B cell (primary cell): ENCODE measurements around the gene DLX1. TPM values are rescaled to one million over a fixed set of nuclear protein-coding genes. Genes with fewer than 3 reads are reported as not detected.
"Not testable (repeated sequence)": the region's sequence is repeated elsewhere in the genome, so short reads cannot be mapped to it uniquely, and the experiment has no call there.

Experiments
- ATAC-seq: fragments of 200-7000 bp; cut with Tn5 transposase; one replicate; pipeline ENCODE4 v1.10.0; 2021; ENCODE audit warnings: low read depth, mild to moderate bottlenecking, moderate number of reproducible peaks, moderate library complexity
- CTCF ChIA-PET: fragments of 350-600 bp; sonication (Branson Sonifier 250); formaldehyde crosslinking; loops from one replicate; lab custom pipeline; 2021; ENCODE audit warnings: antibody characterized with exemption, inconsistent platforms; lab: Charles Lee
- POLR2A ChIA-PET: fragments of 350-600 bp; sonication (Branson Sonifier 250); formaldehyde crosslinking; loops from one replicate; lab custom pipeline; 2021; ENCODE audit warnings: antibody characterized with exemption; lab: Charles Lee
- DNase-seq: peaks from one replicate; pipeline ENCODE4 v3.0.0; 2013
- H2AFZ ChIP-seq: 2 replicates; pipeline ENCODE4 v1.6.1; 2012; ENCODE audit warnings: mild to moderate bottlenecking, low read depth, low read length; ENCODE audit not compliant: insufficient read depth, poor library complexity, severe bottlenecking
- H3K27ac ChIP-seq, 2 donors: 1 replicate in 1 of 2; 2 replicates in 1 of 2; pipeline ENCODE4 v1.5.1; 2012 to 2013; ENCODE audit warnings: low read length in 2 of 2, mild to moderate bottlenecking in 2 of 2, moderate library complexity in 1 of 2
- H3K27me3 ChIP-seq, 4 experiments: fragments of 200-600 bp in 1 of 4; sonication (generic) in 1 of 4; replicated peaks in 1 of 4; 1 replicate in 2 of 4; 2 replicates in 2 of 4; pipeline versions ENCODE4 v1.6.1 to v1.7.0; 2013 to 2016; ENCODE audit warnings: low read length in 3 of 4, mild to moderate bottlenecking in 2 of 4, mixed read lengths in 1 of 4, moderate library complexity in 1 of 4; ENCODE audit not compliant: insufficient read depth in 4 of 4, control insufficient read depth in 3 of 4; ENCODE audit errors: control extremely low read depth in 1 of 4
- H3K36me3 ChIP-seq, 2 experiments: replicated peaks in 1 of 2; 1 replicate in 1 of 2; 2 replicates in 1 of 2; pipeline versions ENCODE4 v1.6.1 to v1.7.1; 2013; ENCODE audit warnings: low read length in 1 of 2; ENCODE audit not compliant: insufficient read depth in 2 of 2, control insufficient read depth in 1 of 2; ENCODE audit errors: control extremely low read depth in 1 of 2, extremely low read depth in 1 of 2
- H3K4me1 ChIP-seq, 2 donors: fragments of 200-600 bp in 1 of 2; sonication (generic) in 1 of 2; 1 replicate in 1 of 2; 2 replicates in 1 of 2; pipeline versions ENCODE4 v1.5.1 to v1.6.1; 2013 to 2017; ENCODE audit warnings: low read length in 2 of 2; ENCODE audit not compliant: control insufficient read depth in 2 of 2, insufficient read depth in 2 of 2
- H3K4me2 ChIP-seq: replicated peaks from 2 replicates; pipeline ENCODE3; 2012; ENCODE audit warnings: mild to moderate bottlenecking, low read depth, low read length; ENCODE audit not compliant: poor library complexity, severe bottlenecking
- H3K4me3 ChIP-seq, 5 experiments: fragments of 200-600 bp in 1 of 5; sonication (generic) in 1 of 5; 1 replicate in 3 of 5; 2 replicates in 2 of 5; pipeline versions ENCODE4 v1.5.1 to v1.7.0; 2011 to 2016; ENCODE audit warnings: low read length in 4 of 5, mild to moderate bottlenecking in 4 of 5, low read depth in 2 of 5, control low read depth in 1 of 5, moderate library complexity in 1 of 5; ENCODE audit not compliant: insufficient read depth in 1 of 5; ENCODE audit errors: control extremely low read depth in 1 of 5, extremely low read depth in 1 of 5
- H3K79me2 ChIP-seq: fragments of 200-600 bp; sonication (generic); one replicate; pipeline ENCODE4 v1.6.0; 2016; ENCODE audit warnings: low read length; ENCODE audit not compliant: control insufficient read depth, insufficient read depth
- H3K9ac ChIP-seq: fragments of 200-600 bp; sonication (generic); 2 replicates; pipeline ENCODE4 v1.6.1; 2017; ENCODE audit warnings: mild to moderate bottlenecking, low read length, moderate library complexity
- H3K9me3 ChIP-seq, 3 donors: one replicate each; pipeline versions ENCODE4 v1.6.1 to v1.7.1; 2013; ENCODE audit warnings: low read length in 2 of 3; ENCODE audit not compliant: control insufficient read depth in 2 of 3, insufficient read depth in 1 of 3; ENCODE audit errors: control extremely low read depth in 1 of 3
- H4K20me1 ChIP-seq: 2 replicates; pipeline ENCODE4 v1.6.0; 2012; ENCODE audit warnings: mild to moderate bottlenecking, low read length; ENCODE audit not compliant: insufficient read depth, control insufficient read depth, poor library complexity, severe bottlenecking
- H3K27ac Mint-ChIP-seq: one replicate; pipeline ENCODE4 v1.8.0; 2021; ENCODE audit warnings: mixed read lengths
- H3K27me3 Mint-ChIP-seq: one replicate; pipeline ENCODE4 v1.8.0; 2021; ENCODE audit warnings: mixed read lengths
- H3K4me1 Mint-ChIP-seq: one replicate; pipeline ENCODE4 v1.8.0; 2021; ENCODE audit warnings: mixed read lengths
- H3K4me3 Mint-ChIP-seq: one replicate; pipeline ENCODE4 v1.8.0; 2021; ENCODE audit warnings: mixed read lengths
- H3K9me3 Mint-ChIP-seq: one replicate; pipeline ENCODE4 v1.8.0; 2022; ENCODE audit warnings: mixed read lengths; ENCODE audit not compliant: insufficient read depth
- EZH2 ChIP-seq: IDR thresholded peaks from 2 replicates; pipeline ENCODE4 v1.6.1; 2012; ENCODE audit warnings: borderline replicate concordance, low read depth, mild to moderate bottlenecking, moderate library complexity, low read length; ENCODE audit not compliant: insufficient read depth, poor library complexity, severe bottlenecking
- WGBS: methylation state at CpG from one replicate; pipeline ENCODE4 v1.1.5; 2013; ENCODE audit warnings: missing lambda C conversion rate; ENCODE audit not compliant: insufficient coverage; 5-methylcytosine and 5-hydroxymethylcytosine counted together
- intact Hi-C: fragments of 100-400 bp; cut with micrococcal nuclease; formaldehyde crosslinking; loops from one replicate; pipeline ENCODE4 v1.10.0; 2022
- polyA plus RNA-seq: library from polyadenylated mRNA; depleted of rRNA; stranded (reverse); fragments of >200 nt; gene quantifications from 2 replicates; pipeline ENCODE4 v1.2.3, GENCODE V29; 2012
- total RNA-seq, 2 donors: library from RNA; stranded (reverse); fragments of 120-200 nt in 1 of 2; gene quantifications; 1 replicate in 1 of 2; 2 replicates in 1 of 2; pipeline versions ENCODE4 v1.2.3 to v1.2.4, GENCODE V29; 2013 to 2022
- TF ChIP-seq, protein P1 (sequence below): fragments of 200-600 bp; IDR thresholded peaks from one replicate; pipeline ENCODE4 v1.8.0; 2022; ENCODE audit warnings: antibody characterized with exemption, mild to moderate bottlenecking

Gene DLX1
- total and polyA plus RNA-seq, 2 donors (not counting 1 experiment from before 2014, with no cell fraction given) = not detected

DNA sequence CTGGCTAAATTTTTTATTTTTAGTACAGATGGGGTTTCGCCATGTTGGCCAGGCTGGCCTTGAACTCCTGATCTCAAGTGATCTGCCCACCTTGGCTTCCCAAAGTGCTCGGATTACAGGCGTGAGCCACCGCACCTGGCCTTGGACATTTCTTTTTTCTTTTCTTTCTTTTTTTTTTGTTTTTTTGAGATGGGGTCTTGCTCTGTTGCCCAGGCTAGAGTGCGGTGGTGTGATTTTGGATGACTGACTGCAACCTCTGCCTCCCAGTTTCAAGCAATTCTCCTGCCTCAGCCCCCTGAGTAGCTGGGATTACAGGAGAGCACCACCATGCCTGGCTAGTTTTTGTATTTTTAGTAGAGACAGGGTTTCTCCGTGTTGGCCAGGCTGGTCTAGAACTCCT is 28.9 kb downstream of the DLX1 start:
- DNase-seq, H3K27ac ChIP-seq, H3K4me1 ChIP-seq, POLR2A ChIA-PET, H3K27ac Mint-ChIP-seq, H3K9me3 Mint-ChIP-seq, H3K4me3 Mint-ChIP-seq, H3K4me2 ChIP-seq, H2AFZ ChIP-seq, ATAC-seq, H3K9ac ChIP-seq, H4K20me1 ChIP-seq, H3K36me3 ChIP-seq, H3K4me3 ChIP-seq, H3K79me2 ChIP-seq, H3K4me1 Mint-ChIP-seq: not testable (repeated sequence)
- Histone ChIP-seq H3K9me3 (peaks cover 0 to 11% (median 0%) of the 10 kb centered on the region in 3 donors), H3K27me3 (peaks cover 0 to 26% (median 18%) of the 10 kb centered on the region in 4 experiments)
- CTCF ChIA-PET = interaction anchor here (0.6 to 3.1 kb wide), 16 partner anchors 9 to 540 kb away, joined by 3 to 26 read pairs (median 4); partner anchors contain the start of gene DLX2
- 98% methylated on average over 5 of the region's 6 CpGs for WGBS
- H3K27me3 Mint-ChIP-seq = peaks cover 44% of the 10 kb centered on the region
- intact Hi-C loops = loop anchor here (5.0 kb wide), 1 partner anchor 37 kb away; no protein-coding TSS in a partner anchor

DNA sequence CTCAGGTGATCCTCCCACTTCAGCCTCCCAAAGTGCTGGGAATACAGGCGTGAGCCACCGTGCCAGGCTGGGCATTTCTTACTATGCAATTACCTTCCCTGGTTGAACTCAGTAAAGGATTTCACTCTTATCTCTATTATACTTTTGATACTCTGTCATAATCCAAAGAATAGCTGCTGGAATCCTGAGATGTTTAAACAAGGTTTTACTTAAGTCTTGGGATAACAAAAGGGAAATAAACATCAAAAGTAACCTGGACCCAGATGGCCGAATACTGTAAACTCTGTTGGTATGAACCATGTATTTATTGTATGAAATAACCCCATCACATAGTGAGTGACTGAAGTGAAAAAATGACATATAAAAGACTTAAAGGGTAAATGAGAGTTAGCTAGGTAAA is 29.3 kb downstream of the DLX1 start:
- no peak for ATAC-seq
- intact Hi-C loops = loop anchor here (5.0 kb wide), 1 partner anchor 37 kb away; no protein-coding TSS in a partner anchor

More for the DNA sequence above, 29.3 kb downstream of the DLX1 start:
- Histone ChIP-seq H3K4me2 (no peak overlapping the region), H3K79me2 (no peaks in the 10 kb centered on the region), H4K20me1 (no peaks in the 10 kb centered on the region), H3K36me3 (no peaks in the 10 kb centered on the region), H3K9me3 (peaks cover 0 to 7% (median 0%) of the 10 kb centered on the region in 3 donors), H3K9ac (no peak overlapping the region), H3K27ac (no peak overlapping the region), H2AFZ (no peak overlapping the region), H3K27me3 (peaks cover 0 to 22% (median 16%) of the 10 kb centered on the region in 4 experiments), H3K4me1 (peaks cover under 1 to 5% of the 10 kb centered on the region in 2 donors), H3K4me3 (no peak overlapping the region)
- WGBS = no CpG with 5 or more reads among the region's 3 CpGs
- Mint-ChIP-seq H3K9me3 (no peaks in the 10 kb centered on the region), H3K27me3 (peaks cover 42% of the 10 kb centered on the region), H3K4me1 (peaks cover under 1% of the 10 kb centered on the region), H3K4me3 (no peak overlapping the region), H3K27ac (no peak overlapping the region)
- TF ChIP-seq, protein P1, sequence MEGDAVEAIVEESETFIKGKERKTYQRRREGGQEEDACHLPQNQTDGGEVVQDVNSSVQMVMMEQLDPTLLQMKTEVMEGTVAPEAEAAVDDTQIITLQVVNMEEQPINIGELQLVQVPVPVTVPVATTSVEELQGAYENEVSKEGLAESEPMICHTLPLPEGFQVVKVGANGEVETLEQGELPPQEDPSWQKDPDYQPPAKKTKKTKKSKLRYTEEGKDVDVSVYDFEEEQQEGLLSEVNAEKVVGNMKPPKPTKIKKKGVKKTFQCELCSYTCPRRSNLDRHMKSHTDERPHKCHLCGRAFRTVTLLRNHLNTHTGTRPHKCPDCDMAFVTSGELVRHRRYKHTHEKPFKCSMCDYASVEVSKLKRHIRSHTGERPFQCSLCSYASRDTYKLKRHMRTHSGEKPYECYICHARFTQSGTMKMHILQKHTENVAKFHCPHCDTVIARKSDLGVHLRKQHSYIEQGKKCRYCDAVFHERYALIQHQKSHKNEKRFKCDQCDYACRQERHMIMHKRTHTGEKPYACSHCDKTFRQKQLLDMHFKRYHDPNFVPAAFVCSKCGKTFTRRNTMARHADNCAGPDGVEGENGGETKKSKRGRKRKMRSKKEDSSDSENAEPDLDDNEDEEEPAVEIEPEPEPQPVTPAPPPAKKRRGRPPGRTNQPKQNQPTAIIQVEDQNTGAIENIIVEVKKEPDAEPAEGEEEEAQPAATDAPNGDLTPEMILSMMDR = no peak
- no peak for TF ChIP-seq EZH2
- ChIA-PET POLR2A (no interaction called here), CTCF (interaction anchor here (0.6 to 3.1 kb wide), 9 partner anchors 12 to 540 kb away, joined by 3 to 26 read pairs (median 4); no protein-coding TSS in a partner anchor)
- no peak for DNase-seq
